Stimulated activated CD4-positive, alpha-beta T cell treated with anti-CD3 and anti-CD28 coated beads, Interleukin-4, amount 100 ng/mL, for 24 hours (primary cell): ENCODE data around the gene TTC4.
"Not testable (repeated sequence)": the region's sequence is repeated elsewhere in the genome, so short reads cannot be mapped to it uniquely, and the experiment has no call there.

Experiments used
- DNase-seq: peaks from one replicate; pipeline ENCODE4 v3.0.0-alpha.2; 2020

Gene TTC4

DNA sequence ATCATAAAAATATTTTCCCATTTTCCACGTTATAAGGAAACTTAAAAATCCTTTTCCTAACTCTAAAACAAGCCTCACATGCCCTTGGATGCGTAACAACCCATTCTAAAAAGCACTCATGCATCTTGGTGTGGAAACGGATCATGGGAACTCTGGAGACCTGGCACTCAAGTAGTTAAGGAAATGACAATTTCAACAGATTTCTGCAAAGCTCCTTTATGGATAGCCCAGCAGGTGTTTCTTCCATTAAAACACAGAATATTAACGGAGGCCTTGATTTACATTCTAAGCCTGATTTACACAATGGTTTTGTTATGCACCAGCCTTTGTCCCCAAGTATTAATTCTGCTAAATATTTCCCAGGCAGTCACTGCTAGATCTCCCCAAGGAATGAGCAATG lies 35.8 kb downstream of the TTC4 start:
- DNase-seq, result no peak

DNA sequence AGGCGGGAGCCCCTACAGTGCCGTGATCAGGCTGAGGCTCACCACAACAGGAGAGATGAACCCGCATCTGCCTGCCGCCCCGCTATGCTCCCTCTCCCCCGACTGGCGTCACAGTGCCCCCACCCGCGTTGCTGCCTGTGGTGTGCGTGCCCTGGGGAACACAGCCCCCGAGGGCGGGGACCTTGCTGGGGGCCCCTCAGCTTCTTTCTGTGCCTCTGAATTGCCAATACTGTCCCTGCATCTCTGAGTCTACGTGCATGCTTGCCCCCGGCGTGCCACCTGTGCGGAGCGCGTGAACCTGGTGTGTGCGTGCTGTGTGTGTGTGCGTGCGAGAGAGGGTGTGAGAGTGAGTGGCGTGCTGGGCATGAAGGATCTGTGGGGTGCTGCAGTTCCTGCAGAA lies 38.4 kb downstream of the TTC4 start:
- no peak for DNase-seq

DNA sequence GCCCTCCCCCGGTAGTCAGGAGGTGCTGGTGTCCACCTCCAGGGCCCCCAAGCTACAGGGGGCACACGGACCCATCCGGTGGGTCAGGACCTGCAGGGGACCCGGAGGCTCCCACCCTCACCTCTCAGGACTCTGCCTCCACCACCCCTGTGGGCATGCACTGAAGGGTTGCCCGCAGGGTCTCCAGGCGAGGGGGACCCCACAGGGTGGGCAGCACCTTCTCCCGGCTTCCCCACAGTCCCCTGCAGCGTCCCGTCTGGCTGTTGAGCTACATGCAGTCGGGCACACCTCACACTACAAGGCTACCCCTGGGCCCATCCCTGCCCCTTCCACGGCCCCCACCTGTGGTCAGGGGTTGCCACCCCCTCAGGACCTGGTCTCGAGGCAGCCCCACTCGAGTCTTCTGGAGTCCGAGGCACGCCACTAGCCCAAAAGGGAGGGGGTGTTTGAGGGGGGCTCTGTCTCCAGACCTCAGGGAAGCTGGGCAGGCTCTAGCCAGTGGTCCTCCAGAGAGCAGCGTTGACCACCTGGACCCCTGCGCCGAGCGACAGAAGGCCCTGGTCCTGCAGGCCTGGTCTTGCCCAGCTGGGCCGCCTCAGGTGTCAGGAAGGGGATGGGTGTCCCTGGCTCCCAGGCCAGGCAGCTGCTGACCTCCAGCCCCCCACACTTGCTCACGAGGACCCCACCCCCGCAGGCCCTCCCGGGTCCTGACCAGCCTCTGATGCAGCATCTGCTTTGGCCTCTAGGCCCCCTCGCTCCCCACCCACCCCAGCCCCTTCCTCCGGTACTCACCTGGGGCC lies 39.0 kb downstream of the TTC4 start:
- no peak for DNase-seq

DNA sequence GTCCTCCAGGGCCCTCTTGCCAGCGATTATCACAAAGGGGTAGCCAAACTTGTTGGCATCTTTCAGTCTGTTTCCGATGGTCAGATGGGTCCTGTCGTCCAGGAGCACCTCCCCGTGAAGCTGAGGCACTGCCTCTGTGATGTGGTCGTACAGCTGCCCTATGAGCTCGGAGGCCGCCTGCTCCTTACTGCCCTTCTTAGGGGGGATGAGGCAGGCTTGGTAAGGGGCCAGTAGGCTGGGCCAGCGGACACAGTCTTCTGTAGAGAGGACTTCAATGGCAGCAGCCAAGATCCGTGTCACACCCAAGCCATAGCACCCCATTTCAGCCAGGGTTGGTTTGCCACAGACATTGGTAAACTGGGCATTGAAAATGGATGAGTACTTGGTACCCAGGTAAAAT lies 42.2 kb downstream of the TTC4 start:
- DNase-seq, result no peak

DNA sequence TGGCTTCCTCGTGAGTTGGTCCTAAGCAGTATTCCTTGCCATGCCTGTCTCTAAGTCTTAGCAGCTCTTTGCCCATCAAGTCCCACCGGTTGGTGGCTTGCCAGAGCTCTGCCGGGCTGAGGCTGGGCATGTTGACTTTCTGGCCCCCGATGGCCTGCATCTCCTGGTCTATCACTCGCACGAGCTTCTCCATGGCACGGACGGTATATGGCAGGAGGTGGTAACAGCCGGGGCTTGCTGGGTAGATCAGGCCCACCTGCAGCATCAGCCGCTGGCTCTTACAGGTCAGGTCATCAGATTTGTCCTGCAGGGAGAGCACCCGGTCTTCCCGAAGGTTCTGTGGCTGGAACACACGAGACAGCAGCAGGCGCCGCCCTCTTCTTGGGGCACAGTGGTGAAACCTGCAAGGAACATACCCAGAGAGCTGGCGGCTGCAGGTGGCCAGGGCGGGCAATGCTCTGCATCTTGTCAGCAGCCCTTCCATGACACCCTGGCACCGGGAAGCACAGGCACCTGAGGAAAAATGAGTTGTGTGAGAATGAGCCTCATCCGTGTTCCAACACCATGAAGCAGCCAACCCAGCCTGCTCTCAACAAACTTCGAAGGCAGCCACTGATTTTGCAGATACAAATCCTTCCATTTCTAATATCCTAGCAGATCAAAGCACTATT lies 43.2 kb downstream of the TTC4 start:
- no peak for DNase-seq

DNA sequence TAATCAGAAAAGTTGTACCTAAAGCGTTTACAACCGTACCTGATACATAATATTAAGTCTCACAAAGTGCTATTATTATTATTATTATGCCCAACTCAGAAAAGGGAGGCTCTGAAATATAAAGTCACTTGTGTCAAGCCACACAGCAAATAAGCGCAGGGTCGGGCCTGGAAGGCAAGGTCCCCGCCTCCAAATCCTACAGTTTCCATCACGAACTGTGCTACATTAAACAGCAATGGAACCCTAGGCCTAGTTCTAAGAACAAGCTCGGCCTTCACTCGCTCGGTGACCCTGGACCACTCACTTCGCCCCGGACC lies 48.1 kb downstream of the TTC4 start:
- no peak for DNase-seq

DNA sequence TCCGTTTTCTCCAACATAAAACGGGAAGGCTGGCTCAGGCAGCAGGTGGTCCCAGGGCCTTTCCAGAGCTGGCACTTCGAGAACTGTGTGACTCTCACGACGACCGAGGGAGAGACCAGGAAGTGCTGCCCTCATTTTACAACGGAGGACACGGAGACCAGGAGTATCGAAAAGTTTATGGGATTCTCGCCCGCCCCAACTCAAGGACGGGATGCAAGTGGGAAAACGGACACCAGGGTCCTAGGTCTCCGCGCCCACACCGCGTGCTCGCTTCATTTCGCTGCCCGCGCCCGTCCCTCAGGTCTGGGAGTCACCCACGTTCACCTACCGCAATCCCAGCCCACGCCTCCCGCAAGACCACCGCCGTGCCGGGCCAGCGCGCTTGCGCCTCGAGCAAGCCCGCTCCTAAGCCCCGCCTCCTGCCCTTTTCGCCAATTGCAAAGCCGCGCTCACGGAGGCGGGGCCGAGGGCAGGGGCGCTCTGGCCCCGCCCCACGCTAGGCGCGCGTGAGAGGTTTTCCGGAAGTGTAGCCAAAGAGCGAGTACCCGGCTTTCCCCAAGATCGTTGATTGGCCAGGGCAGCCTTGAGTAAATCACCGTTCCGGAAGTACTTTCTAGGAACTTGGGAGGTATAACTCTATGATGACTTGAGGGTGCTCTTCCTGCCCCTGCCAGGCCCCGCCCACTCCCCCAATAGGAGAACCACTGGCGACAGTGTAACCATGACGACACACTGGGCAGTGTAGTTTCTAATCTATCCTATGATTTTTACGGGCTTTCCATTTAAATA lies 48.7 kb downstream of the TTC4 start, which contains the start of gene PARS2:
Gene PARS2 (minus strand): TSS at position 391 of the 789 bp plus-strand sequence. CDS start 5,362 bp downstream, outside the sequence.
- peak; percentile 96 for DNase-seq

DNA sequence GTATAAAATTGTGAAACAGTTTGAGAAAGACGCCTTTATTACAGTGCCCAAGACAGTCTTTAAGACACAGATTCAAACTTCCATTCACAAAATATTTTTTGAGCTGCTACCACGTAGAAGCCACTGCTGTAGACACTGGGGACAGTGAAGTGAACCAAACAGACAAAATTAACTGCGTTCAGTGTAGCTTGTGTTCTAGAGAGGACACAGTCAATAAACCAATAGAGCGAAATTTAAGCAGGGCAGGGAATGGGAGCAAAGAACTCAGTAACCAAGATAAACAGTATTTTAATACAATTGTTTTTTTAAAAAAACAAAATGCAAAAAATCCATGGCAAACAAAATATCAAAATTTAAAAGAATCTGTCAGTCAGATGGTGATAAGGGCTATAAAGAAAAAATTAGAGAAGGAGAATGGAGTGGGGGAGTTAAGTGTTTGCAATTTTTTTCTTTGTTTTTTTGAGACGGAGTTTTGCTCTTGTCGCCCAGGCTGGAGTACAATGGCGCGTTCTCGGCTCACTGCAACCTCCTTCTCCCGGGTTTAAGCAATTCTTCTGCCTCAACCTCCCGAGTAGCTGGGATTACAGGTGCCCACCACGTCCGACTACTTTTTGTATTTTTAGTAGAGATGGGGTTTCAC lies 49.4 kb downstream of the TTC4 start:
- DNase-seq, result no peak

DNA sequence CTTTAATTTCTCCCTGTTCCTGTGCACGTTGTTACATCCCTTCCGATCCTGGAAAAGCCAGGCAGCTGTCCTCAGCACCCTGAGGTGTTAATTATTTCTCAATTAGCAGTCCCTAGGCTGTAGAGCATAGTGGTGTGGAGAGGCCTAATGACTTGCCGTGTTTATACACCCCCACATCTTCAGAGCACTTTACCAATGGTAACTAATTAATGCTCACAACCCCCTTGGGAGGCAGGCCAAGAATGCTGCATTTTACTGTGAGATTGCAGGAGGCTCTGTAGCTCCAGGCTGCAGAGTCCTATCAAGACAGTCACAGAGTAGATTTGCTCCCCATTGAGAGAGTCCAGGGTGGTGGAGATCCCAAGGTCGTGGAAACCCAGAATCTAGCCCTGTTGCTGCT lies 51.1 kb downstream of the TTC4 start:
- DNase-seq, result no peak

DNA sequence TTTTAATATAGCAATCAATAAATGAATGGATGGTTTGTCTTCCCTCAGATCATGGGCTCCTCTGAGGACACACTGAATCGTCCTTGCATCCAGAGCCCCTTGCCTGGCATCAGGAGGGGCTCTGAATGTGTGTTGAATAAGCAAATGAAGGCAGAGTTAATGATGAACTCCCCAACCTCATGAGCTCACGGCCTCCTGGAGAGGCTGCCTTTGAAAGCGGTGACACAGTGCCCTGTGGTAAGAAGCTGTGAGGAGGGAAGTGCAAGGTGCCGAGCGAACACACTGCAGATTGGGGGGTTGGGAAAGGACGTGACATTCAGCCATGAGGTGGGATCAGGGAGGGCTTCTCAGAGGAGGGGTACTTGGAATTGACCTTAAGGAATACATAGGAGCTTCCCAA lies 51.9 kb downstream of the TTC4 start:
- no peak for DNase-seq

DNA sequence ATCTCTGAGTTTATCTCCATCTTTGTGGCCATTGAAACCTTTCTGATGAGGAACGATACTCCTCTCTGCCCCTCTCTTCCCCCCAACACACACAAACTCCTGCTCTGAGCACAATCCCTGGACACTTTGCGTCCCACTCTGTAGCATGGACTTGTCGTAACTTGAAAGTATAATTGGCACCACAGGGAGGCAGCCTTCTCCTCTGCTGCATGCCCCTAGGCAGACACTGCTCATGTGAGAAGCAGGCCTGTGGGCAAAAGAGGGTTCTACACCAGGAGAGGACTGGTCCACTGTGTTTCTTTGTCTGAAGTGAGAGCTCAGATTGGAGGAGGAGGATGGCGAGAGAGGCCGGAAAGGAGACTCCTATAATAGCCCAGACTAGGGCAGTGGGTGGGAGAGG lies 52.4 kb downstream of the TTC4 start:
- DNase-seq, result no peak

DNA sequence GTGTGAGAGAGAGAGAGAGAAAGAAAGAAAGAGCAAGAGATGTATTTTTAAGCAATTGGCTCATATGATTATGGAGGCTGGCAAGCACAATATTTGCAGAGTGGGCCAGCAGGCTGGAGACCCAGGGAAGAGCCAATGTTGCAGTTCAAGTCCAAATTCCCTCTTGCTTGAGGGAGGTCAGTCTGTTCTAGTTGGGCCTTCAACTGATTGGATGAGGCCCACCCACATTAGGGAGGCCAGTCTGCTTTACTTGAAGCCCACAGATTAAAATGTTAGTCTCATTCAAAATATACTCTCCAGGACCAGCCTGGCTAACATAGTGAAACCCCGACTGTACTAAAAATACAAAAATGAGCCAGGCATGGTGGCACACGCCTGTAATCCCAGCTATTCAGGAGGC lies 57.3 kb downstream of the TTC4 start:
- DNase-seq, result no peak

DNA sequence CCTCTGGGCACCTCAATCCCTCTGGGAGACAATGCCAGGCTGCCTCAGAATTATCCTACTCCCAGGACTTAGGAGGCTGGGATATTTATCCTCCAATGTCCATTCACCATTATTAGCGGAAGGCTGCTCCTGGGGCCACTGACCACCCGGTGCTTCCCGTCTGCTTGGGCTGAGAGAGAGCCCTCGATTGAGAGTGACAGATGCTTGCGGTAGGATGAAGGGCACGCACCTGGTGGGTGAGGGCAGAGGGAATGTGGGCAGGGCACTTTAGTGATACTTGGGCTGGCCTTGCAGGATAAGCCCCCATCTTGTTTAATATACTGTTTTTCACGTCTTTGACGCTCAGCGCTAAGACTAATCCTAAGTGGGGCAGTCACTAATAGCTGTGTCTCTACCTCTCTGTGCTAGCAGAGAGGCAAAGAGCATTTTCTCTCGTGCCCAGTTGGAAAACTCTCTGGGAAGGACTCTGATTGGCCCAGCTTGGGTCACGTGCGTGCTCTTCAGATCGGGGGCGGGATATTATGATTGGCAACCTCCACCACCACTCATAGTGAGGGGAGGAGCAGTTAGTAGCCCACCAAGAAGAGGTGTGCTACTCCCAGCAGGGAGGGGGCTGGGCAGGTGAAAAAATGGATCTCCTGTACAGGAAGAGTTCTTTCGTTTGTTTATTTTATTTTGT lies 59.3 kb downstream of the TTC4 start:
- no peak for DNase-seq

DNA sequence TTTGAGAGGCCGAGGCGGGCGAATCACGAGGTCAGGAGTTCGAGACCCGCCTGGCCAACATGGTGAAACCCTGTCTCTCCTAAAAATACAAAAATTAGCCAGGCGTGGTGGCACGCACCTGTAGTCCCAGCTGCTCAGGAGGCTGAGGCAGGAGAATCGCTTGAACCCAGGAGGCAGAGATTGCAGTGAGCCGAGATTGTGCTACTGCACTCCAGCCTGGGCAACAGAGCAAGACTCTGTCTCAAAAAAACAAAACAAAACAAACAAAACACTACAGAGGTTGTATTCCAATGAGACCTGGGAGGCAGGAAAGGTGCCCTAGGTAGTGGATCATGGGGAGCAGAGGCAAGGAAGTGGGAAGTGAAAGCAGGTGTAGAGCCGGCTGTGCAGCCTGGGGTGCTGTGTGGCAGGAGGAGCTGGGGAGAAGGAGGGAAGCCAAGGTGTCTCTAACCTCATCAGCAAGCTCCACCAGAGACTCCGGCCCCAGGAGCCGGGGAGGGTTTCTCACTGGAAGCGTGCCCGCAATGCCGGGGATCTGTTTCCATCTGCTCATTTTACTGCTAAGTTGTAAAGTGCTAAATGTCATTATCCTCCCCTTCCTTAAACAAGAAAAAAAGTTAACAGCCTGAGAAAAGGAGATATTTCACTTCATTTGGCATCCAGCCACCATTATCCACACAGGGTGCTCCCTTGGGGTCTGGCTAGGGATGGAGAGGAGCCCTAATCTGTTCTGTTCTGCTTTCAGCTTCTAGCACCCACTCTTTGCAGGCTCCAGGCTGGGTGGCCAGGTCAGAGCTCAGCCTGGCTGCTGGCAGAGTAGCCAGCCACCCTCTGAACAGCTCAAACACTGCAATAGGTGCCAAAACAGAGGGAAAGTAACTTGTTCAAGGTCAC lies 60.4 kb downstream of the TTC4 start:
- not testable (repeated sequence) for DNase-seq

DNA sequence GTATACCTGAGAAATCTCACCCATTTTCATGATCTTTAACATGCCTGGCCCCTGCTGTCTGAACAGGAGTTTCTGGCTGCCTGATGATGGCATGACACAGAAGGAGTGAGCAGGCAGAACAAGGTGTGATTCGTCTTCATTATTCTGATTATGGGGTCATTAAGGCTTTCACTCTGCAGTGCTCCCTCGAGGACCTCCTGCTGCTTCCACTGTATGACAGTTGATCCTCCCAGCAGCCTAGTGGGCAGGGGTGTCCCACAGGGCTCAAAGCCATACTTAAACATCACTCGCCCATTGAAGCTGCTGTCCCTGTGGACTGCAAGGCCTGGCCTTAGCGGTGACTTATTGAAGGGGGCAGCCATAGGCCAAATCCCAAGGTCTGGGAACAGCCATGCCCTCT lies 61.4 kb downstream of the TTC4 start:
- no peak for DNase-seq

DNA sequence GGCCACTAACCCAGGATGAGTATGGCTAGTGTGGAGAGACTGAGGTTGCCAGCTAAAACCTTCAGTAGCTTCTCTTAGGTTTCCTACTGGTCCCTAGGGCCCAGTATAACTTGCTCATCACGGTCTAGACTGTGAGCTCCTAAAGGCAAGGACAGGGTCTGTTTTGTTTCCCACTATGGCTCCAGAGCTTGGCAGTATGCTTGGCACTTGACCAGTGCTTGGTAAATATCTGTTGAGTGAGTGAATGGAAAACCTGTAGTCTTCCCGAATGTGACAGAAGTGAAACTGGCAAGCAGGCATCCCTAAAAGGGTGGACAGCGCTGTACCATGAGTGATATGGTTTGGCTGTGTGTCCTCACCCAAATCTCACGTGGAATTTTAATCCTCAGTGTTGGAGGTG lies 61.8 kb downstream of the TTC4 start:
- DNase-seq, result no peak

DNA sequence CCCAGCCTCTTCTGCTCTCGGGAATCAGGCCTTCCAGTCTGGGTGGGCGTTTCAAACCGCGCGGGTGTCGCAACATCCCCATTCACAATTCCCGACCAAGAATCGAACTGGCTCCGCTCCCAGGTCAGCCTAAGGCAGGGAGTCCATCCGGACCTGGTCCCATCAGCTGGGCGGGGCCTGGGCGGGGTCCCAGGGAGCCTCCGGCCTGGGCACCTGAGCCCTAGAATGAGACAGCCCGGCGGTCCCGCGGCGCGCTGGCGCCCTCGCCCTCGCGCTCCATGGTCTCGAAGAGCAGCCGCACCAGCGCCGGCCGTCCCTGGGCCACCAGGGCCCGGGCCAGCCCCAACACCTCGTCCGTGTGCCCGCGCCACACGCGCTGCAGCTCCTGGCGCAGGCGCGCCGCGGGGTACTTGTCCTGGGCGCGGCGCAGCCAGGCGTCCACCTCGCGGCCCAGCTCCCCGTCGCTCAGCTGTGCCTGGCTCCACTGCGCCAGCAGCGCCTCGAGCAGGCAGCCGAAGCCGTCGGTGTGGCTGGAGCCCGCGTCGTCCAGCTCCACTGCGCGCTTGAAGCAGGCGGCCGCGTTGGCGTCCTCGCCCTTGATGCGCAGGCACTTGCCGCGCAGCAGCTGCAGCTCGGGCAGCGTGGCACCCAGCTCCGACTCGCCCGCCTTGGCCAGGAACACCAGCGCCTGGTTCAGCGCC lies 65.5 kb downstream of the TTC4 start:
- DNase-seq, result no peak

DNA sequence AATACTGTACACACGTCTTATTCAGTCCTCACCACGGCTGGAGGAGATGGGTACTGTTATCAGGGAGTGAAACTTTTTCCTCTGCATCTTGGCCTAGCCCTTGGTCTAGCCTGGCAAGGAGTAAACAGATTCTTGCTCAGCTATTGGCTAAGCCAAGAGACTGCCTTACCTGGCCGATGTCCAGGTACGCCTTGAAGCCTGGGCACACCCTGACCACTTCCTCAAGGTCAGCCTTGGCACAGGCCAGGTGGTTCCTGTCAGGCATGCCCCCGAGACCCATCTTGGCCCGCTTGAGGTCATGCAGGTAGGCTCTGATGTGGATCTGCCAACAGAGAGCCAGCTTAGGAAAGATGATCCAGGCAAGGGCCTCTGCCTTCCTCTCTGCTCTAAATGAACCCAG lies 66.5 kb downstream of the TTC4 start:
- DNase-seq, result no peak

DNA sequence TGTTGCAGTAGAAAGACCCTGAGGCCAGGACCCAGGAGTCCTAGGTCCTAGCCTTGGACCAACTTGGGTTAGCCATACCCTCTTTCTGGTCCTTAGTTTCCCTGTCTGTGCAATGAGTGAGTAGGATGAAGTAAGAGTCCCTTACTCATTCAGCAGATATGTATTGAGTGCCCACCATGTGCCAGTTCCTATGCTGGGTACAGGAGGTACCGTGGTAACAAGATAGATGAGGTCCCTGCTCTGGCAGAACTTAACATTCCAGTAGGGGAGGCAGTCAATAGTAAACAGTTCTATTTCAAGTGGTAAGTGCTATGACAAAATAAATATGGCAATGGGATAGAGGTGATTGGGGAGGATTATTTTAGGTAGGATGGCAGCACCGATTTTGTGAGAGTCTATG lies 66.9 kb downstream of the TTC4 start:
- DNase-seq, result no peak

DNA sequence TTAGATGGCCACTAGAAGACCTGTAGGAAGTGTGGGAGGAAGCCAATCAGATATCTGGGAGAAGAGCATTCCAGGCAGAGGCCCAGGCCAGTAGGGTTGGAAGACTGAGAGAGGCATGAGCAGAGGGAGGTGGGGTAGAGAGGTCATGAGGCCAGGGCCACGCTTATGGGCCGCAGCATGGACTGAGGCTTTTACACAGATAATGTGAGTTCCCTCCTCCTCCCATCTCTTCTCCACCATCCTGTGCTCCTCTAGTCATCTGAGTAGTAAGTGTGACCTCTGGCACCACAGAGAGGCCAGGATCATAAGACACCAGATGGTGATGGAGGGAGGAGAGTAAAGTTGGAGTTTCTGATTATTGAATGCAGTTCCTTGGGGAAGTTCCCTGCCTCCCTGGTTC lies 68.4 kb downstream of the TTC4 start:
- no peak for DNase-seq

DNA sequence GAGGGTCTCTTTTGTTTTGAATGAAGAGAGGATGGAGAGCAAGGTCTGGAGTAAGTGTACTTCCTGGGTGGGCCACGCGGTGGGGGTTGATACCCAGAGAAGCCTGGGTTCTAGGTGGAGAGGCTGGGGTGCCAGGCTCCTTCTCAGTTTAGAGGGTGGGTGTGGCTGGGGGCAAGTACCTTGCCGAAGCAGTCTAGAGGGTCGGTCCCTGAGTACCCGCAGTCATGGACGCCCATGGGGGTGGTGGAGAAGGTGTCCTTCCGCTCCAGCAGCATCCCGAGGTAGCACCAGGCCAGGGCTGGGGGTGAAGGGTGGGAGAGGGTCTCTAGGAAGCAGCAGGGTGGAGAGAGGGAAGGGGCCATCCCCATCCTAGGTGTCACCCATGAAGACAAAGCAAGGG lies 71.1 kb downstream of the TTC4 start:
- no peak for DNase-seq
